Gastroesophageal sphincter (tissue), 3 donors: Measurements from ENCODE around the gene CHML.

ENCODE experiments used
- CTCF ChIP-seq, 4 experiments: fragments of 200-600 bp in 2 of 4; fragments of 450-650 bp in 2 of 4; sonication (generic) in 1 of 4; IDR thresholded peaks; one replicate each; pipeline ENCODE4 v1.5.1; 2017 to 2019; ENCODE audit warnings: antibody characterized with exemption in 4 of 4, mild to moderate bottlenecking in 2 of 4, moderate library complexity in 2 of 4
- EP300 ChIP-seq: sonication (generic); formaldehyde crosslinking; IDR thresholded peaks from one replicate; pipeline ENCODE4 v1.6.1; 2017; ENCODE audit warnings: antibody characterized with exemption, mild to moderate bottlenecking
- POLR2A ChIP-seq, 2 donors: fragments of 450-650 bp; IDR thresholded peaks; one replicate each; pipeline ENCODE4 v1.6.1; 2017; ENCODE audit warnings: antibody characterized with exemption in 2 of 2, mild to moderate bottlenecking in 2 of 2, moderate library complexity in 1 of 2
- POLR2AphosphoS5 ChIP-seq: sonication (generic); formaldehyde crosslinking; IDR thresholded peaks from one replicate; pipeline ENCODE4 v1.6.1; 2017; ENCODE audit warnings: antibody characterized with exemption

GRCh38 chr1:241647658-241648057 is 7.5 kb upstream of the CHML start:
- TF ChIP-seq CTCF (IDR thresholded peaks at IDR 0.05), result no peak
- no peak for TF ChIP-seq POLR2AphosphoS5
- no peak for TF ChIP-seq EP300
- TF ChIP-seq POLR2A (IDR thresholded peaks at IDR 0.05), result no peak
